Measurements from ENCODE around the gene ZNHIT3. TPM values are rescaled to one million over a fixed set of nuclear protein-coding genes. Genes with fewer than 3 reads are reported as not detected.

The ZNHIT3 gene
- total RNA-seq, 1 donor from 2014 or later, result 35.2 TPM

GRCh38 chr17:36544307-36545076, 58.0 kb downstream of the ZNHIT3 start, which contains the start of gene GGNBP2:
TSS of gene GGNBP2 (plus strand) at chr17:36544919. CDS start at chr17:36545725, 806 bp downstream.
- intact Hi-C loops (cut with micrococcal nuclease), result loop anchor here (1.0 to 10.0 kb wide), 5 partner anchors 9 to 1060 kb away; partner anchors contain the start of genes DHRS11, MRM1, SYNRG and ZNHIT3

DNA sequence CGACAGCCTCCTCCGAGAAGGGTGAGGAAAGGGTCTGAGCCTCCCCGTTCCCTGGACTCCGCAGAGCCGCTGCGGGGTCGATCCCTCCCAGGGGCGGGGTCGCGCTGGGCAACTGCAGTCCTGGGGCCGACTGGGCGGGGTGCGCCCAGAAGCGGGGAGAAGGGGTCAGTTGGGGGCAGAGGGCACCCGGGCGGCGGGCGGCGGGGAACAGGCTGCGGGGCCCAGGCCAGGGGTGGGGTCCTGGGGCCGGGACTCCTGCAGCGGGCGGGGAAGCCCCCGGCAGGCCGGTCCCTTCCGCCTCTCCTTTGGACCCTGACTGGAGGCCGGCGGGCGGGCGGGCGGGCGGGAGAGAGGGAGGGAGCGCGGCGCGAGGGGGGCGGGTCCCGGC, 58.6 kb downstream of the ZNHIT3 start:
- intact Hi-C loops (cut with micrococcal nuclease), result loop anchor here (2.0 to 10.0 kb wide), 4 partner anchors 46 to 1060 kb away; partner anchors contain the start of genes DHRS11, MRM1, SYNRG and ZNHIT3

Other genes with a start within 250 kb of the ZNHIT3 start
- gene TBC1D3I, start 222.1 kb upstream of the ZNHIT3 start, total RNA-seq, result 0.77 and 0.84 TPM in 2 replicates
- not detected in 2 replicates for gene TBC1D3G, start 162.8 kb upstream of the ZNHIT3 start, total RNA-seq
- gene TBC1D3H, start 98.2 kb upstream of the ZNHIT3 start, total RNA-seq, result not detected in 2 replicates
- 129 and 146 TPM in 2 replicates for gene MYO19, start 48.2 kb downstream of the ZNHIT3 start, total RNA-seq
- 16.0 and 16.4 TPM in 2 replicates for gene PIGW, start 48.3 kb downstream of the ZNHIT3 start, total RNA-seq
- gene GGNBP2, start 58.2 kb downstream of the ZNHIT3 start, total RNA-seq, result 108 and 115 TPM in 2 replicates
- gene DHRS11, start 105.2 kb downstream of the ZNHIT3 start, total RNA-seq, result 3.4 and 5.5 TPM in 2 replicates
- gene MRM1, start 114.9 kb downstream of the ZNHIT3 start, total RNA-seq, result 13.6 and 14.3 TPM in 2 replicates